Common myeloid progenitor, CD34-positive (primary cell): ENCODE measurements around the gene SLC2A4.

Source experiments
- CTCF ChIA-PET: fragments of 350-600 bp; sonication (Branson Sonifier 250); formaldehyde crosslinking; loops from one replicate; lab custom pipeline; 2021; ENCODE audit warnings: antibody characterized with exemption; lab: Charles Lee
- POLR2A ChIA-PET: fragments of 350-600 bp; sonication (Branson Sonifier 250); formaldehyde crosslinking; loops from one replicate; lab custom pipeline; 2021; ENCODE audit warnings: antibody characterized with exemption; lab: Charles Lee
- DNase-seq, 3 donors: peaks; one replicate each; pipeline versions ENCODE4 v3.0.0 to v3.0.0-alpha.2; 2013
- H3K27ac ChIP-seq, 2 experiments: 1 replicate in 1 of 2; 2 replicates in 1 of 2; pipeline ENCODE4 v1.7.0; 2013; ENCODE audit warnings: inconsistent platforms in 2 of 2, low read length in 2 of 2, mild to moderate bottlenecking in 2 of 2, low read depth in 1 of 2, moderate library complexity in 1 of 2; ENCODE audit not compliant: severe bottlenecking in 2 of 2, insufficient read depth in 1 of 2, poor library complexity in 1 of 2
- H3K27me3 ChIP-seq, 5 experiments: replicated peaks in 2 of 5; 1 replicate in 3 of 5; 2 replicates in 2 of 5; pipeline versions ENCODE4 v1.6.1 to v1.7.0; 2013; ENCODE audit warnings: low read length in 4 of 5, mild to moderate bottlenecking in 2 of 5, moderate library complexity in 2 of 5, inconsistent platforms in 1 of 5; ENCODE audit not compliant: insufficient read depth in 5 of 5, control insufficient read depth in 4 of 5
- H3K36me3 ChIP-seq, 4 experiments: 1 replicate in 2 of 4; 2 replicates in 2 of 4; pipeline versions ENCODE4 v1.6.1 to v1.7.0; 2013; ENCODE audit warnings: low read length in 3 of 4, control low read depth in 1 of 4, mild to moderate bottlenecking in 1 of 4; ENCODE audit not compliant: control insufficient read depth in 4 of 4, insufficient read depth in 4 of 4
- H3K4me1 ChIP-seq, 4 experiments: 1 replicate in 3 of 4; 2 replicates in 1 of 4; pipeline versions ENCODE4 v1.6.1 to v1.7.1; 2013; ENCODE audit warnings: low read length in 3 of 4, mild to moderate bottlenecking in 3 of 4, control low read depth in 1 of 4, inconsistent platforms in 1 of 4, moderate library complexity in 1 of 4; ENCODE audit not compliant: control insufficient read depth in 4 of 4, insufficient read depth in 4 of 4; ENCODE audit errors: control extremely low read depth in 1 of 4
- H3K4me3 ChIP-seq, 7 experiments: 1 replicate in 4 of 7; 2 replicates in 3 of 7; pipeline versions ENCODE4 v1.5.1 to v1.7.0; 2013; ENCODE audit warnings: mild to moderate bottlenecking in 7 of 7, low read length in 6 of 7, moderate library complexity in 6 of 7, inconsistent platforms in 2 of 7, low read depth in 2 of 7, control low read depth in 1 of 7; ENCODE audit not compliant: insufficient read depth in 4 of 7, control insufficient read depth in 1 of 7; ENCODE audit errors: extremely low read depth in 1 of 7
- H3K9me3 ChIP-seq, 5 experiments: 1 replicate in 4 of 5; 2 replicates in 1 of 5; pipeline versions ENCODE4 v1.6.1 to v1.7.1; 2013; ENCODE audit warnings: low read length in 4 of 5, mild to moderate bottlenecking in 2 of 5, inconsistent platforms in 1 of 5, low read depth in 1 of 5, moderate library complexity in 1 of 5; ENCODE audit not compliant: control insufficient read depth in 4 of 5, insufficient read depth in 2 of 5; ENCODE audit errors: control extremely low read depth in 1 of 5
- WGBS: methylation state at CpG from one replicate; pipeline ENCODE4 v1.1.5; 2013; ENCODE audit not compliant: insufficient coverage; 5-methylcytosine and 5-hydroxymethylcytosine counted together

Gene SLC2A4

DNA sequence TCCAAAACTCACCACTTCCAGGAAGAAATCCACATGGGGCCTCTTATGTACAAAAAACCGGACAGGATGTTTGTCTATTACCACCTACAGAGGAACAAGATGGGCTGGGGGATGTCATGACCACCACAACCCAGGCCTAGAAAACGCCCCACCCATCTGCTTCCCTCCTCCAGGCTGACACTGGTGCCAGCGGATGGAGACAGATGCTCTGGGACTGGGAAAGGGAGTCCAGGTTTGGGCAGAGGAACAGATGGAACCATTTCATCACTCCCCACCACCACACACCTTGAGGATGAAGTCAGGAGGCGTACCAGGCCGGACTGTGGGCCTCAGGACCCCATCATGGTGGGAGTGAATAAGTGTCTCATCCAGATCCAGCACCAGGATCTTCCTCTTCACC is 34.7 kb upstream of the SLC2A4 start:
- ChIA-PET CTCF (interaction anchor here (1.6 kb wide), 1 partner anchor 50 kb away, joined by 4 read pairs; no protein-coding TSS in a partner anchor), POLR2A (no interaction called here)
- Histone ChIP-seq H3K36me3 (peaks cover 6 to 34% (median 20%) of the 10 kb centered on the region in 4 experiments), H3K27me3 (no peaks in the 10 kb centered on the region), H3K9me3 (no peaks in the 10 kb centered on the region), H3K27ac (no peak overlapping the region), H3K4me1 (peaks cover 7 to 37% (median 28%) of the 10 kb centered on the region in 4 experiments), H3K4me3 (no peak overlapping the region)
- 100% methylated on average over 3 of the region's 5 CpGs for WGBS
- no peak for DNase-seq

- H3K4me3 ChIP-seq, result no peak overlapping the region
- ChIA-PET POLR2A (no interaction called here), CTCF (interaction anchor here (0.8 to 3.9 kb wide), 6 partner anchors 9 to 34 kb away, joined by 3 to 31 read pairs (median 4); partner anchors contain the start of genes DVL2 and PHF23)
- peaks cover 6 to 27% (median 20%) of the 10 kb centered on the region in 4 experiments for H3K36me3 ChIP-seq
- H3K27me3 ChIP-seq, result no peaks in the 10 kb centered on the region
- peaks cover 12 to 36% (median 30%) of the 10 kb centered on the region in 4 experiments for H3K4me1 ChIP-seq
- no peaks in the 10 kb centered on the region for H3K9me3 ChIP-seq
- peak overlapping the region; percentile 22 to 99 for H3K27ac ChIP-seq
- WGBS, result 100% methylated on average over 1 of the region's 4 CpGs
- DNase-seq, result no peak
Measured at GRCh38 chr17:7248796-7249195, 32.7 kb upstream of the SLC2A4 start.

GRCh38 chr17:7249214-7249613 is 32.3 kb upstream of the SLC2A4 start:
- H3K4me3 ChIP-seq, result peak overlapping the region in 1 of 7 experiments; percentile 94
- H3K27me3 ChIP-seq, result no peaks in the 10 kb centered on the region
- ChIA-PET CTCF (interaction anchor here (0.8 to 3.9 kb wide), 6 partner anchors 9 to 34 kb away, joined by 3 to 31 read pairs (median 4); partner anchors contain the start of genes DVL2 and PHF23), POLR2A (interaction anchor here (0.6 kb wide), 1 partner anchor 106 kb away, joined by 3 read pairs; no protein-coding TSS in a partner anchor)
- H3K4me1 ChIP-seq, result peaks cover 12 to 36% (median 30%) of the 10 kb centered on the region in 4 experiments
- peak overlapping the region; percentile 22 to 99 for H3K27ac ChIP-seq
- 100% methylated on average over 5 of the region's 6 CpGs for WGBS
- peaks cover 8 to 26% (median 21%) of the 10 kb centered on the region in 4 experiments for H3K36me3 ChIP-seq
- no peak for DNase-seq
- H3K9me3 ChIP-seq, result no peaks in the 10 kb centered on the region

DNA sequence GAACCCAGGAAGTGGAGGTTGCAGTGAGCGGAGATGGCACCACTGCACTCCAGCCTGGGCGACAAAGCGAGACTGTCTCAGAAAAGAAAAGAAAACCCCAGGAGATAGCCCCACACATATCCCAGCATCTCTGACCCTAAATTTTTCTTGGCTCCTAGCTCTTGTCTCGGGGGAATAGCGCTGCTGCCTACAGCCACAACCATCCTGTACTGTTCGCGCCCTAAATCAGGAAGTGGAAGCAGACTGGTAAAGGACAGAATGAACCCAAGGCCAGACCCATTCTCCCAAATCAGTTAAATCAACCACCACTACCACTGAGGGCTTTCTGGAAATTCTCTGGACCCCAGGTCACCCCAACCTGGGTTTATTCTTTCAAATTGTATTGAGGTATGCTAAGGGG is 31.7 kb upstream of the SLC2A4 start:
- POLR2A ChIA-PET, result interaction anchor here (0.6 kb wide), 1 partner anchor 106 kb away, joined by 3 read pairs; no protein-coding TSS in a partner anchor
- Histone ChIP-seq H3K36me3 (peaks cover 6 to 26% (median 22%) of the 10 kb centered on the region in 4 experiments), H3K27ac (peak overlapping the region; percentile 85 to 99), H3K27me3 (no peaks in the 10 kb centered on the region), H3K9me3 (no peaks in the 10 kb centered on the region), H3K4me3 (peak overlapping the region in 6 of 7 experiments; percentile 55 to 96 (median 90)), H3K4me1 (peaks cover 12 to 36% (median 30%) of the 10 kb centered on the region in 4 experiments)
- 74% methylated on average over 7 of the region's 7 CpGs for WGBS
- CTCF ChIA-PET, result interaction anchor here (1.1 to 3.9 kb wide), 4 partner anchors 10 to 33 kb away, joined by 3 to 31 read pairs (median 4); partner anchors contain the start of genes DVL2 and PHF23
- DNase-seq, result peak in 2 of 3 donors; percentile 43 to 47

DNA sequence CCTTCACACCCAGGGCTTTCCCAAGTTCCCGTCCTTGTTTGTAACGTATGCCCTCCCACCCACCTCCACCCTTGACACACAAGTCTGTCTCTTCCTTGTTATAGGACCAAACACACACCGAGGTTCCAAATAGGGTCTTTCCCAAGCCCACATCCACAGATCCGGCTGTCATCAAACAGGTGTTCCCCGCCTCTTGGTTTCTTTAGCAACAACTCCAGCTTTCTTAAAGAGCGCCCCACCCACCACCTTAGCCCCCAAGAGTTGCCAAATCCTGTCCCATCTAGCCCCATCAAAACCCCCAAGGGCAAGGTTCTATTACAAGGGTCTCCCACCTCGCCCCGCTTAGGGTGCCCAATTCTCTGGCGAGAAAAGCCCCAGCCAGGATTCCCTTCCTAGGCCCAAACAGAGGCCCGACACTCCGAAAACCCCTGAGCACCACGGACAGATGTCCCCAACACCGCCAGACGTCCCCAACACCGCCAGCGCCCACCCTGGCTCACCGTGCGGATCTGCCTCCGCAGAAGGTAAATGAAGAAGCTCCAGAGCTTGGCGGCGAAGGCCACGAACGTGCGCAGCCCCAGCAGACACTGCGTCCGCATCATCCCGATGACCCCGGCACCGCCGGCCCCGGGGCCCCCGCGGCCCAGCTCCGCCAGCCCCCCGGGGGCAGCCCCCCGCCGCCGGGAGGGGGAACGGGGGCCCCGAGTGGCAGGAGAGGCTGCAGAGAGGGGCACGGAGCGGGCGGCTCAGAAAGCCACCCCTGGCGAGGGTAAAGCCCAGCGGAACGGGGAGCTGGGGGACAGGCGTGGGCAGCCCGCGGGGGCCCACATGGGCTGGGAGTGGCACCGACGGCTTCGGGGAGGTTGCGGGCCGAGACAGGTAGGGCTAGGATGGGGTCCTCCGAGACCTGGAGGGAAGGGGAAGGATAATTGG is 30.6 kb upstream of the SLC2A4 start:
- no peaks in the 10 kb centered on the region for H3K9me3 ChIP-seq
- peaks cover 9 to 28% (median 25%) of the 10 kb centered on the region in 4 experiments for H3K36me3 ChIP-seq
- POLR2A ChIA-PET, result interaction anchor here (1.0 to 2.5 kb wide), 4 partner anchors 8 to 17 kb away, joined by 3 to 12 read pairs (median 5); partner anchors contain the start of genes DVL2, GABARAP and PHF23
- 0% methylated on average over 44 of the region's 55 CpGs for WGBS
- DNase-seq, result peak in 2 of 3 donors; percentile 82 to 85
- peaks cover 12 to 36% (median 30%) of the 10 kb centered on the region in 4 experiments for H3K4me1 ChIP-seq
- H3K27ac ChIP-seq, result peak overlapping the region; percentile 85 to 99
- peak overlapping the region; percentile 55 to 96 (median 90) for H3K4me3 ChIP-seq
- CTCF ChIA-PET, result interaction anchor here (1.0 to 3.9 kb wide), 4 partner anchors 8 to 37 kb away, joined by 5 to 31 read pairs (median 6); partner anchors contain the start of genes GABARAP and PHF23
- no peaks in the 10 kb centered on the region for H3K27me3 ChIP-seq

DNA sequence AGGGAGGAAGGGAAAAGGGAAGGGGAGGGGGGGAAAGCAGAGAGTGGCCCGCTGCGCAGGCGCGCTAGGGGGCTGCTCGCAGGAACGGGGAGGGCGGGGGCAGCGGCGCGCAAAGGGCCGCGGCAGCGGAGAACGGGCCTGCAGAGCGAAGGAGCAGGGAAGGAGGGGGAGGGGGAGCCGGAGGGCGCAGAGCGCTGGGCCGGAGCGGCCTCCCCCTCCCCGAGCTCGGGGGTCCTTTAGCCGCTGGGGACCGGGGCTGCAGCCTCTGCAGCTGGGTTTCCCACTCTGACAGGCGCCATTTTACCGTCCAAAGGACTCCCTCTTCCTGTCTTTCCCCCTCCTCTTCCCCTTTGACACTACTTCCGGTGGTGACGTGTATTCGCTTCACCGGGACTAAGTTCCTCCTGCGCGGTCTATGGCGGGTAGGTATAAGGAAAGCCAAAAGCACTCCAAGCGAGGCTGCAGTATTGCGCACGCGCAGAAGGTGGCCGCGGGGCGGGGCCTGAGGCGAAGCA is 29.8 kb upstream of the SLC2A4 start, which contains the start of gene CTDNEP1:
Gene CTDNEP1 (minus strand): TSS at position 74 of the 515 bp plus-strand sequence. CDS start 438 bp downstream, outside the sequence.
- Histone ChIP-seq H3K27ac (peak within 1 kb of the TSS; percentile 98 to 99), H3K27me3 (no peaks in the 10 kb centered on the region), H3K36me3 (peaks cover 6 to 28% (median 24%) of the 10 kb centered on the region in 4 experiments), H3K9me3 (no peaks in the 10 kb centered on the region), H3K4me3 (peak within 1 kb of the TSS; percentile 55 to 96 (median 90)), H3K4me1 (peaks cover 12 to 36% (median 30%) of the 10 kb centered on the region in 4 experiments)
- ChIA-PET CTCF (interaction anchor here (1.0 to 3.9 kb wide), 3 partner anchors 9 to 37 kb away, joined by 5 to 31 read pairs (median 6); partner anchors contain the start of genes GABARAP and PHF23), POLR2A (interaction anchor here (1.0 to 2.5 kb wide), 3 partner anchors 9 to 13 kb away, joined by 3 to 12 read pairs (median 7); partner anchors contain the start of genes GABARAP and PHF23)
- peak; percentile 100 for DNase-seq
- WGBS, result under 1% methylated on average over 34 of the region's 41 CpGs
